SK-N-SH (cell line): ENCODE data around the gene HNRNPL. TPM values are rescaled to one million over a fixed set of nuclear protein-coding genes. Genes with fewer than 3 reads are reported as not detected.

Source experiments
- CTCF ChIA-PET: fragments of 300-600, 350-600 bp; formaldehyde crosslinking; extraction: SDS; loops from one replicate; lab custom pipeline; 2021; lab: Yijun Ruan, JAX
- POLR2A ChIA-PET: fragments of 350-600 bp; sonication (Branson Sonifier 250); formaldehyde crosslinking; extraction: SDS; loops from one replicate; lab custom pipeline; 2020; ENCODE audit warnings: antibody characterized with exemption, inconsistent platforms; lab: Yijun Ruan, JAX
- DNase-seq: peaks from one replicate; pipeline ENCODE4 v3.0.0; 2012
- H2AFZ ChIP-seq: fragments of 200-600 bp; sonication (generic); 2 replicates; pipeline ENCODE4 v1.8.1; 2016; ENCODE audit warnings: antibody characterized with exemption, mild to moderate bottlenecking, low read depth
- H3F3A ChIP-seq: fragments of 200-600 bp; sonication (generic); replicated peaks from 2 replicates; pipeline ENCODE3; 2016; ENCODE audit warnings: antibody characterized with exemption, mild to moderate bottlenecking; ENCODE audit not compliant: insufficient read depth
- H3K27ac ChIP-seq, 2 experiments: fragments of 200-500 bp in 1 of 2; fragments of 200-600 bp in 1 of 2; sonication (Bioruptor generic) in 1 of 2; sonication (generic), shearing (Covaris generic) in 1 of 2; 2 replicates each; pipeline versions ENCODE4 v1.5.1 to v1.6.1; 2014 to 2016; ENCODE audit warnings: low read depth in 2 of 2, inconsistent platforms in 1 of 2, low read length in 1 of 2, mild to moderate bottlenecking in 1 of 2, mixed read lengths in 1 of 2
- H3K27me3 ChIP-seq: fragments of 200-600 bp; sonication (generic), shearing (Covaris generic); 2 replicates; pipeline ENCODE4 v1.6.1; 2016; ENCODE audit warnings: mixed run types; ENCODE audit not compliant: insufficient read depth
- H3K36me3 ChIP-seq, 2 experiments: fragments of 200-500 bp in 1 of 2; fragments of 200-600 bp in 1 of 2; sonication (Bioruptor generic) in 1 of 2; sonication (generic) in 1 of 2; replicated peaks in 1 of 2; 2 replicates each; pipeline versions ENCODE3 to v1.5.1; 2014 to 2016; ENCODE audit warnings: low read length in 1 of 2, mild to moderate bottlenecking in 1 of 2; ENCODE audit not compliant: insufficient read depth in 2 of 2, control insufficient read depth in 1 of 2
- H3K4me1 ChIP-seq, 2 experiments: fragments of 200-500 bp in 1 of 2; fragments of 200-600 bp in 1 of 2; sonication (Bioruptor generic) in 1 of 2; sonication (generic), shearing (Covaris generic) in 1 of 2; 2 replicates each; pipeline versions ENCODE4 v1.5.1 to v1.6.1; 2014 to 2016; ENCODE audit warnings: low read depth in 1 of 2, low read length in 1 of 2, mixed run types in 1 of 2; ENCODE audit not compliant: insufficient read depth in 2 of 2, control insufficient read depth in 1 of 2
- H3K4me2 ChIP-seq: fragments of 200-600 bp; sonication (generic), shearing (Covaris generic); 2 replicates; pipeline ENCODE4 v1.6.1; 2017; ENCODE audit warnings: mixed run types
- H3K4me3 ChIP-seq, 2 experiments: fragments of 200-500 bp in 1 of 2; fragments of 200-600 bp in 1 of 2; sonication (Bioruptor generic) in 1 of 2; sonication (generic), shearing (Covaris generic) in 1 of 2; 2 replicates each; pipeline versions ENCODE4 v1.5.1 to v1.8.1; 2014 to 2016; ENCODE audit warnings: low read depth in 2 of 2, inconsistent platforms in 1 of 2, low read length in 1 of 2, mild to moderate bottlenecking in 1 of 2, mixed read lengths in 1 of 2, moderate library complexity in 1 of 2
- H3K79me2 ChIP-seq: fragments of 200-600 bp; sonication (generic); 2 replicates; pipeline ENCODE4 v1.8.1; 2017; ENCODE audit warnings: mild to moderate bottlenecking; ENCODE audit not compliant: insufficient read depth
- H3K9ac ChIP-seq: fragments of 200-600 bp; sonication (generic); 2 replicates; pipeline ENCODE4 v1.6.1; 2017; ENCODE audit warnings: mixed run types
- H3K9me2 ChIP-seq: fragments of 200-600 bp; sonication (generic); 2 replicates; pipeline ENCODE4 v1.6.1; 2017; ENCODE audit warnings: mixed run types
- H3K9me3 ChIP-seq: fragments of 200-600 bp; sonication (generic); 2 replicates; pipeline ENCODE4 v1.6.1; 2017; ENCODE audit warnings: mixed run types, mild to moderate bottlenecking, moderate library complexity
- H4K20me1 ChIP-seq: fragments of 200-600 bp; sonication (generic); 2 replicates; pipeline ENCODE4 v1.6.1; 2017; ENCODE audit warnings: mild to moderate bottlenecking, mixed run types; ENCODE audit not compliant: insufficient read depth
- ELF1 ChIP-seq: IDR thresholded peaks from 2 replicates; pipeline ENCODE4 v1.4.0; 2012
- EP300 ChIP-seq, 2 experiments: IDR thresholded peaks; 2 replicates each; pipeline versions ENCODE4 v1.4.0 to v1.6.1; 2012; ENCODE audit warnings: borderline replicate concordance in 1 of 2, low read depth in 1 of 2, low read length in 1 of 2
- EZH2phosphoT487 ChIP-seq: fragments of 200-600 bp; sonication (generic); IDR thresholded peaks from 2 replicates; pipeline ENCODE4 v1.6.1; 2017; ENCODE audit warnings: low read depth, mixed run types, mild to moderate bottlenecking, antibody characterized with exemption, moderate library complexity, borderline replicate concordance
- GABPA ChIP-seq: IDR thresholded peaks from 2 replicates; pipeline ENCODE4 v1.4.0; 2012; ENCODE audit warnings: low read depth, mild to moderate bottlenecking
- GATA2 ChIP-seq: sonication (generic); formaldehyde crosslinking; IDR thresholded peaks from 2 replicates; pipeline ENCODE4 v1.5.0; 2020; ENCODE audit warnings: mild to moderate bottlenecking, missing genetic modification reagents
- IRF3 ChIP-seq: fragments of 150-350 bp; IDR thresholded peaks from 2 replicates; pipeline ENCODE4 v1.6.1; 2016; ENCODE audit warnings: mild to moderate bottlenecking, low read depth, low read length
- JUND ChIP-seq: IDR thresholded peaks from 2 replicates; pipeline ENCODE4 v1.4.0; 2012
- MAX ChIP-seq: IDR thresholded peaks from 2 replicates; pipeline ENCODE4 v1.4.0; 2012; ENCODE audit warnings: low read depth
- MEF2A ChIP-seq: IDR thresholded peaks from 2 replicates; pipeline ENCODE4 v1.4.0; 2012; ENCODE audit warnings: low read depth, borderline replicate concordance
- MXI1 ChIP-seq: IDR thresholded peaks from 2 replicates; pipeline ENCODE4 v1.6.1; 2012; ENCODE audit warnings: mild to moderate bottlenecking, low read depth, low read length, improper control_type of control experiment
- NFIC ChIP-seq: IDR thresholded peaks from 2 replicates; pipeline ENCODE4 v1.4.0; 2012; ENCODE audit warnings: borderline replicate concordance
- NRF1 ChIP-seq: IDR thresholded peaks from 2 replicates; pipeline ENCODE4 v1.6.1; 2012; ENCODE audit warnings: low read depth, mild to moderate bottlenecking, low read length
- POLR2AphosphoS5 ChIP-seq: IDR thresholded peaks from 2 replicates; pipeline ENCODE4 v1.6.1; 2012; ENCODE audit warnings: low read depth, low read length
- RCOR1 ChIP-seq: fragments of 150-350 bp; IDR thresholded peaks from 2 replicates; pipeline ENCODE4 v1.6.1; 2017; ENCODE audit warnings: antibody characterized with exemption, low read length
- RFX5 ChIP-seq: IDR thresholded peaks from 2 replicates; pipeline ENCODE4 v1.6.1; 2012; ENCODE audit warnings: mild to moderate bottlenecking, improper control_type of control experiment, low read length
- RXRA ChIP-seq: IDR thresholded peaks from 2 replicates; pipeline ENCODE4 v1.4.0; 2012; ENCODE audit warnings: low read depth, mild to moderate bottlenecking, borderline replicate concordance
- SIN3A ChIP-seq: IDR thresholded peaks from 2 replicates; pipeline ENCODE4 v1.6.1; 2012; ENCODE audit warnings: low read depth, mild to moderate bottlenecking, low read length, moderate library complexity, borderline replicate concordance
- TCF12 ChIP-seq: IDR thresholded peaks from 2 replicates; pipeline ENCODE4 v1.4.0; 2012
- USF1 ChIP-seq: IDR thresholded peaks from 2 replicates; pipeline ENCODE4 v1.4.0; 2012; ENCODE audit warnings: low read depth, borderline replicate concordance
- USF2 ChIP-seq: fragments of 150-350 bp; IDR thresholded peaks from 2 replicates; pipeline ENCODE4 v1.6.1; 2017; ENCODE audit warnings: antibody characterized with exemption, low read length, low read depth, borderline replicate concordance
- WGBS: methylation state at CpG from one replicate; pipeline ENCODE4 v1.1.6; 2017; ENCODE audit warnings: low lambda C conversion rate; 5-methylcytosine and 5-hydroxymethylcytosine counted together
- polyA plus RNA-seq, 3 experiments: library from polyadenylated mRNA; depleted of rRNA; stranded (reverse); fragments of >200 nt; gene quantifications; 2 replicates each; pipeline ENCODE4 v1.2.3, GENCODE V29; 2012

HNRNPL gene
- polyA plus RNA-seq, 1 of the 3 experiments (the other 2 are of a cell fraction) = 280 TPM

- POLR2A ChIA-PET = no interaction called here
These were observed 43.4 kb downstream of the HNRNPL start for GRCh38 chr19:38806371-38806770.

GRCh38 chr19:38805180-38805579, 44.6 kb downstream of the HNRNPL start:
- CTCF ChIA-PET = no interaction called here
- H3K79me2 ChIP-seq = no peaks in the 10 kb centered on the region
- H3K4me3 ChIP-seq = no peak overlapping the region
- H3K4me1 ChIP-seq = no peaks in the 10 kb centered on the region
- H3K36me3 ChIP-seq = no peaks in the 10 kb centered on the region
- no peaks in the 10 kb centered on the region for H4K20me1 ChIP-seq
- TF ChIP-seq MXI1 (no peak), EZH2phosphoT487 (no peak), EP300 (IDR thresholded peaks at IDR 0.05; ENCODE audit: borderline replicate concordance in 1 of 2, low read depth in 1 of 2, low read length in 1 of 2) (no peak), SIN3A (no peak), USF2 (no peak), IRF3 (no peak), NFIC (no peak), JUND (no peak), GATA2 (CRISPR knock-in tag) (no peak), RFX5 (no peak), RXRA (no peak), MAX (no peak), NRF1 (no peak), GABPA (no peak; the same call in 1 of the 2 replicates)
- TF ChIP-seq, all 33 proteins: peak for 0
- WGBS = 83% methylated on average over 1 of the region's 1 CpG
- H2AFZ ChIP-seq = no peak overlapping the region
- DNase-seq = no peak
- no peaks in the 10 kb centered on the region for H3K27me3 ChIP-seq
- no peak overlapping the region for H3K27ac ChIP-seq
- no peak overlapping the region for H3K9ac ChIP-seq
- no peaks in the 10 kb centered on the region for H3K9me3 ChIP-seq
- POLR2A ChIA-PET = no interaction called here
- H3F3A ChIP-seq = no peaks in the 10 kb centered on the region
- H3K9me2 ChIP-seq = no peaks in the 10 kb centered on the region
- no peak overlapping the region for H3K4me2 ChIP-seq

More at GRCh38 chr19:38806371-38806770, 43.4 kb downstream of the HNRNPL start:
- TF ChIP-seq POLR2AphosphoS5 (no peak), MXI1 (no peak), EP300 (IDR thresholded peaks at IDR 0.05; ENCODE audit: borderline replicate concordance in 1 of 2, low read depth in 1 of 2, low read length in 1 of 2) (no peak), MEF2A (no peak), TCF12 (no peak), ELF1 (no peak), RCOR1 (no peak), GABPA (no peak), SIN3A (no peak), EZH2phosphoT487 (no peak), JUND (no peak), GATA2 (CRISPR knock-in tag) (no peak), USF1 (no peak), RXRA (no peak)
- no peaks in the 10 kb centered on the region for H3K9me2 ChIP-seq
- CTCF ChIA-PET = no interaction called here
- no peak overlapping the region for H2AFZ ChIP-seq
- no peak for DNase-seq
- H3K4me2 ChIP-seq = no peak overlapping the region
- H3K79me2 ChIP-seq = no peaks in the 10 kb centered on the region
- no peaks in the 10 kb centered on the region for H3K9me3 ChIP-seq
- H3K27me3 ChIP-seq = no peaks in the 10 kb centered on the region
- 90% methylated on average over 6 of the region's 6 CpGs for WGBS
- no peaks in the 10 kb centered on the region for H3F3A ChIP-seq
- no peak overlapping the region for H3K9ac ChIP-seq
- no peaks in the 10 kb centered on the region for H4K20me1 ChIP-seq
- no peaks in the 10 kb centered on the region for H3K4me1 ChIP-seq
- H3K4me3 ChIP-seq = no peak overlapping the region
- H3K27ac ChIP-seq = no peak overlapping the region
- no peaks in the 10 kb centered on the region for H3K36me3 ChIP-seq
